SK-N-SH (cell line): ENCODE results near the gene SNAPC5. TPM values are rescaled to one million over a fixed set of nuclear protein-coding genes. Genes with fewer than 3 reads are reported as not detected.
"Not testable (repeated sequence)": the region's sequence is repeated elsewhere in the genome, so short reads cannot be mapped to it uniquely, and the experiment has no call there.

Source experiments
- CTCF ChIA-PET: fragments of 300-600, 350-600 bp; formaldehyde crosslinking; extraction: SDS; loops from one replicate; lab custom pipeline; 2021; lab: Yijun Ruan, JAX
- POLR2A ChIA-PET: fragments of 350-600 bp; sonication (Branson Sonifier 250); formaldehyde crosslinking; extraction: SDS; loops from one replicate; lab custom pipeline; 2020; ENCODE audit warnings: antibody characterized with exemption, inconsistent platforms; lab: Yijun Ruan, JAX
- DNase-seq: peaks from one replicate; pipeline ENCODE4 v3.0.0; 2012
- H2AFZ ChIP-seq: fragments of 200-600 bp; sonication (generic); 2 replicates; pipeline ENCODE4 v1.8.1; 2016; ENCODE audit warnings: antibody characterized with exemption, mild to moderate bottlenecking, low read depth
- H3F3A ChIP-seq: fragments of 200-600 bp; sonication (generic); replicated peaks from 2 replicates; pipeline ENCODE3; 2016; ENCODE audit warnings: antibody characterized with exemption, mild to moderate bottlenecking; ENCODE audit not compliant: insufficient read depth
- H3K27ac ChIP-seq, 2 experiments: fragments of 200-500 bp in 1 of 2; fragments of 200-600 bp in 1 of 2; sonication (Bioruptor generic) in 1 of 2; sonication (generic), shearing (Covaris generic) in 1 of 2; 2 replicates each; pipeline versions ENCODE4 v1.5.1 to v1.6.1; 2014 to 2016; ENCODE audit warnings: low read depth in 2 of 2, inconsistent platforms in 1 of 2, low read length in 1 of 2, mild to moderate bottlenecking in 1 of 2, mixed read lengths in 1 of 2
- H3K27me3 ChIP-seq: fragments of 200-600 bp; sonication (generic), shearing (Covaris generic); 2 replicates; pipeline ENCODE4 v1.6.1; 2016; ENCODE audit warnings: mixed run types; ENCODE audit not compliant: insufficient read depth
- H3K36me3 ChIP-seq, 2 experiments: fragments of 200-500 bp in 1 of 2; fragments of 200-600 bp in 1 of 2; sonication (Bioruptor generic) in 1 of 2; sonication (generic) in 1 of 2; replicated peaks in 1 of 2; 2 replicates each; pipeline versions ENCODE3 to v1.5.1; 2014 to 2016; ENCODE audit warnings: low read length in 1 of 2, mild to moderate bottlenecking in 1 of 2; ENCODE audit not compliant: insufficient read depth in 2 of 2, control insufficient read depth in 1 of 2
- H3K4me1 ChIP-seq, 2 experiments: fragments of 200-500 bp in 1 of 2; fragments of 200-600 bp in 1 of 2; sonication (Bioruptor generic) in 1 of 2; sonication (generic), shearing (Covaris generic) in 1 of 2; 2 replicates each; pipeline versions ENCODE4 v1.5.1 to v1.6.1; 2014 to 2016; ENCODE audit warnings: low read depth in 1 of 2, low read length in 1 of 2, mixed run types in 1 of 2; ENCODE audit not compliant: insufficient read depth in 2 of 2, control insufficient read depth in 1 of 2
- H3K4me2 ChIP-seq: fragments of 200-600 bp; sonication (generic), shearing (Covaris generic); 2 replicates; pipeline ENCODE4 v1.6.1; 2017; ENCODE audit warnings: mixed run types
- H3K4me3 ChIP-seq, 2 experiments: fragments of 200-500 bp in 1 of 2; fragments of 200-600 bp in 1 of 2; sonication (Bioruptor generic) in 1 of 2; sonication (generic), shearing (Covaris generic) in 1 of 2; 2 replicates each; pipeline versions ENCODE4 v1.5.1 to v1.8.1; 2014 to 2016; ENCODE audit warnings: low read depth in 2 of 2, inconsistent platforms in 1 of 2, low read length in 1 of 2, mild to moderate bottlenecking in 1 of 2, mixed read lengths in 1 of 2, moderate library complexity in 1 of 2
- H3K79me2 ChIP-seq: fragments of 200-600 bp; sonication (generic); 2 replicates; pipeline ENCODE4 v1.8.1; 2017; ENCODE audit warnings: mild to moderate bottlenecking; ENCODE audit not compliant: insufficient read depth
- H3K9ac ChIP-seq: fragments of 200-600 bp; sonication (generic); 2 replicates; pipeline ENCODE4 v1.6.1; 2017; ENCODE audit warnings: mixed run types
- H3K9me2 ChIP-seq: fragments of 200-600 bp; sonication (generic); 2 replicates; pipeline ENCODE4 v1.6.1; 2017; ENCODE audit warnings: mixed run types
- H3K9me3 ChIP-seq: fragments of 200-600 bp; sonication (generic); 2 replicates; pipeline ENCODE4 v1.6.1; 2017; ENCODE audit warnings: mixed run types, mild to moderate bottlenecking, moderate library complexity
- H4K20me1 ChIP-seq: fragments of 200-600 bp; sonication (generic); 2 replicates; pipeline ENCODE4 v1.6.1; 2017; ENCODE audit warnings: mild to moderate bottlenecking, mixed run types; ENCODE audit not compliant: insufficient read depth
- ELF1 ChIP-seq: IDR thresholded peaks from 2 replicates; pipeline ENCODE4 v1.4.0; 2012
- FOSL2 ChIP-seq: IDR thresholded peaks from 2 replicates; pipeline ENCODE4 v1.4.0; 2012; ENCODE audit warnings: low read depth, mild to moderate bottlenecking, moderate library complexity, borderline replicate concordance
- GABPA ChIP-seq: IDR thresholded peaks from 2 replicates; pipeline ENCODE4 v1.4.0; 2012; ENCODE audit warnings: low read depth, mild to moderate bottlenecking
- NFIC ChIP-seq: IDR thresholded peaks from 2 replicates; pipeline ENCODE4 v1.4.0; 2012; ENCODE audit warnings: borderline replicate concordance
- POLR2AphosphoS5 ChIP-seq: IDR thresholded peaks from 2 replicates; pipeline ENCODE4 v1.6.1; 2012; ENCODE audit warnings: low read depth, low read length
- RFX5 ChIP-seq: IDR thresholded peaks from 2 replicates; pipeline ENCODE4 v1.6.1; 2012; ENCODE audit warnings: mild to moderate bottlenecking, improper control_type of control experiment, low read length
- SIN3A ChIP-seq: IDR thresholded peaks from 2 replicates; pipeline ENCODE4 v1.6.1; 2012; ENCODE audit warnings: low read depth, mild to moderate bottlenecking, low read length, moderate library complexity, borderline replicate concordance
- TEAD4 ChIP-seq: IDR thresholded peaks from 2 replicates; pipeline ENCODE4 v1.4.0; 2012; ENCODE audit warnings: mild to moderate bottlenecking, borderline replicate concordance; ENCODE audit not compliant: insufficient read depth
- WGBS: methylation state at CpG from one replicate; pipeline ENCODE4 v1.1.6; 2017; ENCODE audit warnings: low lambda C conversion rate; 5-methylcytosine and 5-hydroxymethylcytosine counted together
- polyA plus RNA-seq, 3 experiments: library from polyadenylated mRNA; depleted of rRNA; stranded (reverse); fragments of >200 nt; gene quantifications; 2 replicates each; pipeline ENCODE4 v1.2.3, GENCODE V29; 2012
- TF ChIP-seq, protein P1 (sequence below): IDR thresholded peaks from 2 replicates; pipeline ENCODE4 v1.4.0; 2012; ENCODE audit warnings: low read depth, borderline replicate concordance
- TF ChIP-seq, protein P2 (sequence below): fragments of 150-350 bp; IDR thresholded peaks from 2 replicates; pipeline ENCODE4 v1.6.1; 2017; ENCODE audit warnings: antibody characterized with exemption, low read length, low read depth, borderline replicate concordance
- TF ChIP-seq, protein P3 (sequence below): IDR thresholded peaks from 2 replicates; pipeline ENCODE4 v1.6.1; 2012; ENCODE audit warnings: mild to moderate bottlenecking, low read depth, low read length, moderate library complexity
- TF ChIP-seq, protein P4 (sequence below): IDR thresholded peaks from 2 replicates; pipeline ENCODE4 v1.4.0; 2012; ENCODE audit warnings: low read depth
- TF ChIP-seq, protein P5 (sequence below): IDR thresholded peaks from 2 replicates; pipeline ENCODE4; 2012
- TF ChIP-seq, protein P6 (sequence below): IDR thresholded peaks from 2 replicates; pipeline ENCODE4 v1.4.0; 2012; ENCODE audit warnings: low read depth, borderline replicate concordance

Gene SNAPC5
- polyA plus RNA-seq, 1 of the 3 experiments (the other 2 are of a cell fraction), result 65.0 TPM

DNA sequence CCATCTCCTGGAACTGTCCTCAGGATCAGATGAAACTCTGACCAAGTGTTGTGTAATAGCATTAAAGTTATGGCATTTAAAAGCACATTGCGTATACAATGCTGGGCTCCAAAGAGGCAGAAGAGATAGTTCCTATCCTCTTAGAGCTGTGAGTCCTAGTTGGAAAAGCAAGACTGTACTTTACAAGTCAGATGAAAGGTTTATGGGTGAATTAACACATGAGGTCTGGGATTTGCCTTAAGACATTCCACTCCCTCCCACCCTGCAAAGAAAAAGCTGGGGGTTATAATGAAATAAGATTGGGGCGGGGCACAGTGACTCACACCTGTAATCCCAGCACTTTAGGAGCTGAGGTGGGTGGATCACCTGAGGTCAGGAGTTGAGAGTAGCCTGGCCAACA, 35.6 kb downstream of the SNAPC5 start:
- H3K4me1 ChIP-seq, result peaks cover 0 to 6% of the 10 kb centered on the region in 2 experiments; a peak in 1 of 4 replicates
- H3K9ac ChIP-seq, result no peak overlapping the region

DNA sequence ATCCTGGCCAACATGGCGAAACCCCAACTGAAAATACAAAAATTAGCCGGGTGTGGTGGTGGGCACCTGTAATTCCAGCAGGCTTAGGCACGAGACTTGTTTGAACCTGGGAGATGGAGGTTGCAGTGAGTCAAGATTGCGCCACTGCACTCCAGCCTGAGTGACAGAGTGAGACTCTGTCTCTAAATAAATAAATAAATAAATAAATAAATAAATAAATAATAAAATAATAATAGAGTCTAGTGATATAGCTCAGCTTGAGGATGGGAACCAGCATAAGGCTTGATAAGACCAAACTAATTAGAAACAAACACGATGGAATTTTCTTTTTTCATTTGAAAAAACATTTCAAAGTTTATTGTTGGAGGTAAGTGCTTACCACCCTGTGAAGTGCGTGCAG, 36.3 kb downstream of the SNAPC5 start:
- H3K4me3 ChIP-seq, H3K79me2 ChIP-seq, DNase-seq, H3K9ac ChIP-seq, CTCF ChIA-PET, H3F3A ChIP-seq, H4K20me1 ChIP-seq, H3K4me1 ChIP-seq, H3K4me2 ChIP-seq, POLR2A ChIA-PET, H3K27ac ChIP-seq, H3K36me3 ChIP-seq, H3K27me3 ChIP-seq, H2AFZ ChIP-seq, H3K9me3 ChIP-seq, H3K9me2 ChIP-seq: not testable (repeated sequence)
- WGBS, result 92% methylated on average over 6 of the region's 6 CpGs

More for the DNA sequence above, 35.6 kb downstream of the SNAPC5 start:
- H3K27ac ChIP-seq, result no peak overlapping the region
- no peak overlapping the region for H2AFZ ChIP-seq
- TF ChIP-seq, protein P1, sequence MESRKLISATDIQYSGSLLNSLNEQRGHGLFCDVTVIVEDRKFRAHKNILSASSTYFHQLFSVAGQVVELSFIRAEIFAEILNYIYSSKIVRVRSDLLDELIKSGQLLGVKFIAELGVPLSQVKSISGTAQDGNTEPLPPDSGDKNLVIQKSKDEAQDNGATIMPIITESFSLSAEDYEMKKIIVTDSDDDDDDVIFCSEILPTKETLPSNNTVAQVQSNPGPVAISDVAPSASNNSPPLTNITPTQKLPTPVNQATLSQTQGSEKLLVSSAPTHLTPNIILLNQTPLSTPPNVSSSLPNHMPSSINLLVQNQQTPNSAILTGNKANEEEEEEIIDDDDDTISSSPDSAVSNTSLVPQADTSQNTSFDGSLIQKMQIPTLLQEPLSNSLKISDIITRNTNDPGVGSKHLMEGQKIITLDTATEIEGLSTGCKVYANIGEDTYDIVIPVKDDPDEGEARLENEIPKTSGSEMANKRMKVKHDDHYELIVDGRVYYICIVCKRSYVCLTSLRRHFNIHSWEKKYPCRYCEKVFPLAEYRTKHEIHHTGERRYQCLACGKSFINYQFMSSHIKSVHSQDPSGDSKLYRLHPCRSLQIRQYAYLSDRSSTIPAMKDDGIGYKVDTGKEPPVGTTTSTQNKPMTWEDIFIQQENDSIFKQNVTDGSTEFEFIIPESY, result no peak
- TF ChIP-seq SIN3A (no peak), TEAD4 (no peak), FOSL2 (no peak), ELF1 (no peak), RFX5 (no peak), GABPA (no peak), NFIC (no peak), POLR2AphosphoS5 (no peak)
- TF ChIP-seq, protein P2, sequence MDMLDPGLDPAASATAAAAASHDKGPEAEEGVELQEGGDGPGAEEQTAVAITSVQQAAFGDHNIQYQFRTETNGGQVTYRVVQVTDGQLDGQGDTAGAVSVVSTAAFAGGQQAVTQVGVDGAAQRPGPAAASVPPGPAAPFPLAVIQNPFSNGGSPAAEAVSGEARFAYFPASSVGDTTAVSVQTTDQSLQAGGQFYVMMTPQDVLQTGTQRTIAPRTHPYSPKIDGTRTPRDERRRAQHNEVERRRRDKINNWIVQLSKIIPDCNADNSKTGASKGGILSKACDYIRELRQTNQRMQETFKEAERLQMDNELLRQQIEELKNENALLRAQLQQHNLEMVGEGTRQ, result no peak
- TF ChIP-seq, protein P3, sequence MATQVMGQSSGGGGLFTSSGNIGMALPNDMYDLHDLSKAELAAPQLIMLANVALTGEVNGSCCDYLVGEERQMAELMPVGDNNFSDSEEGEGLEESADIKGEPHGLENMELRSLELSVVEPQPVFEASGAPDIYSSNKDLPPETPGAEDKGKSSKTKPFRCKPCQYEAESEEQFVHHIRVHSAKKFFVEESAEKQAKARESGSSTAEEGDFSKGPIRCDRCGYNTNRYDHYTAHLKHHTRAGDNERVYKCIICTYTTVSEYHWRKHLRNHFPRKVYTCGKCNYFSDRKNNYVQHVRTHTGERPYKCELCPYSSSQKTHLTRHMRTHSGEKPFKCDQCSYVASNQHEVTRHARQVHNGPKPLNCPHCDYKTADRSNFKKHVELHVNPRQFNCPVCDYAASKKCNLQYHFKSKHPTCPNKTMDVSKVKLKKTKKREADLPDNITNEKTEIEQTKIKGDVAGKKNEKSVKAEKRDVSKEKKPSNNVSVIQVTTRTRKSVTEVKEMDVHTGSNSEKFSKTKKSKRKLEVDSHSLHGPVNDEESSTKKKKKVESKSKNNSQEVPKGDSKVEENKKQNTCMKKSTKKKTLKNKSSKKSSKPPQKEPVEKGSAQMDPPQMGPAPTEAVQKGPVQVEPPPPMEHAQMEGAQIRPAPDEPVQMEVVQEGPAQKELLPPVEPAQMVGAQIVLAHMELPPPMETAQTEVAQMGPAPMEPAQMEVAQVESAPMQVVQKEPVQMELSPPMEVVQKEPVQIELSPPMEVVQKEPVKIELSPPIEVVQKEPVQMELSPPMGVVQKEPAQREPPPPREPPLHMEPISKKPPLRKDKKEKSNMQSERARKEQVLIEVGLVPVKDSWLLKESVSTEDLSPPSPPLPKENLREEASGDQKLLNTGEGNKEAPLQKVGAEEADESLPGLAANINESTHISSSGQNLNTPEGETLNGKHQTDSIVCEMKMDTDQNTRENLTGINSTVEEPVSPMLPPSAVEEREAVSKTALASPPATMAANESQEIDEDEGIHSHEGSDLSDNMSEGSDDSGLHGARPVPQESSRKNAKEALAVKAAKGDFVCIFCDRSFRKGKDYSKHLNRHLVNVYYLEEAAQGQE, result no peak
- TF ChIP-seq, protein P4, sequence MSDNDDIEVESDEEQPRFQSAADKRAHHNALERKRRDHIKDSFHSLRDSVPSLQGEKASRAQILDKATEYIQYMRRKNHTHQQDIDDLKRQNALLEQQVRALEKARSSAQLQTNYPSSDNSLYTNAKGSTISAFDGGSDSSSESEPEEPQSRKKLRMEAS, result no peak
- TF ChIP-seq, protein P5, sequence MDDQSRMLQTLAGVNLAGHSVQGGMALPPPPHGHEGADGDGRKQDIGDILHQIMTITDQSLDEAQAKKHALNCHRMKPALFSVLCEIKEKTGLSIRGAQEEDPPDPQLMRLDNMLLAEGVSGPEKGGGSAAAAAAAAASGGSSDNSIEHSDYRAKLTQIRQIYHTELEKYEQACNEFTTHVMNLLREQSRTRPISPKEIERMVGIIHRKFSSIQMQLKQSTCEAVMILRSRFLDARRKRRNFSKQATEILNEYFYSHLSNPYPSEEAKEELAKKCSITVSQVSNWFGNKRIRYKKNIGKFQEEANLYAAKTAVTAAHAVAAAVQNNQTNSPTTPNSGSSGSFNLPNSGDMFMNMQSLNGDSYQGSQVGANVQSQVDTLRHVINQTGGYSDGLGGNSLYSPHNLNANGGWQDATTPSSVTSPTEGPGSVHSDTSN, result no peak
- TF ChIP-seq, protein P6, sequence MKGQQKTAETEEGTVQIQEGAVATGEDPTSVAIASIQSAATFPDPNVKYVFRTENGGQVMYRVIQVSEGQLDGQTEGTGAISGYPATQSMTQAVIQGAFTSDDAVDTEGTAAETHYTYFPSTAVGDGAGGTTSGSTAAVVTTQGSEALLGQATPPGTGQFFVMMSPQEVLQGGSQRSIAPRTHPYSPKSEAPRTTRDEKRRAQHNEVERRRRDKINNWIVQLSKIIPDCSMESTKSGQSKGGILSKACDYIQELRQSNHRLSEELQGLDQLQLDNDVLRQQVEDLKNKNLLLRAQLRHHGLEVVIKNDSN, result no peak
- TF ChIP-seq, all 33 proteins: peak for 0
- H3K36me3 ChIP-seq, result peaks cover 0 to 6% of the 10 kb centered on the region in 2 experiments
- ChIA-PET CTCF (no interaction called here), POLR2A (no interaction called here)
- no peaks in the 10 kb centered on the region for H4K20me1 ChIP-seq
- H3K9me2 ChIP-seq, result no peaks in the 10 kb centered on the region
- H3F3A ChIP-seq, result no peaks in the 10 kb centered on the region
- no peaks in the 10 kb centered on the region; the same call in 1 of the 2 replicates for H3K79me2 ChIP-seq
- no peaks in the 10 kb centered on the region for H3K9me3 ChIP-seq
- H3K27me3 ChIP-seq, result no peaks in the 10 kb centered on the region
- 98% methylated on average over 2 of the region's 2 CpGs for WGBS
- no peak for DNase-seq
- no peak overlapping the region for H3K4me2 ChIP-seq
- H3K4me3 ChIP-seq, result no peak overlapping the region
